ENCODE measurements around the gene MTERF2.

The MTERF2 gene

GRCh38 chr12:106986135-106986534, 811 bp downstream of the MTERF2 start:
- DNase-seq = no peak

- no peak for DNase-seq
Observed at GRCh38 chr12:106985479-106985878, 1.5 kb downstream of the MTERF2 start.

GRCh38 chr12:106984588-106985137, 2.3 kb downstream of the MTERF2 start:
- no peak for DNase-seq

- no peak for DNase-seq
Observed at GRCh38 chr12:106982229-106982628, 4.7 kb downstream of the MTERF2 start.

- DNase-seq = no peak
Observed at GRCh38 chr12:106981788-106982187, 5.2 kb downstream of the MTERF2 start.

- DNase-seq = no peak
Observed at GRCh38 chr12:106980944-106981343, 6.0 kb downstream of the MTERF2 start.

GRCh38 chr12:106978035-106978800, 8.7 kb downstream of the MTERF2 start:
- no peak for DNase-seq

GRCh38 chr12:106976668-106977067, 10.3 kb downstream of the MTERF2 start:
- DNase-seq = no peak

GRCh38 chr12:106975993-106976658, 10.8 kb downstream of the MTERF2 start:
- no peak for DNase-seq

- no peak for DNase-seq
Observed at GRCh38 chr12:106975098-106975497, 11.8 kb downstream of the MTERF2 start.

GRCh38 chr12:106974511-106974910, 12.4 kb downstream of the MTERF2 start:
- no peak for DNase-seq

GRCh38 chr12:106973545-106973944, 13.4 kb downstream of the MTERF2 start:
- no peak for DNase-seq

- DNase-seq = no peak
Observed at GRCh38 chr12:106971065-106971464, 15.9 kb downstream of the MTERF2 start.

GRCh38 chr12:106964526-106964925, 22.4 kb downstream of the MTERF2 start:
- no peak for DNase-seq

- no peak for DNase-seq
Observed at GRCh38 chr12:106962286-106962685, 24.7 kb downstream of the MTERF2 start.

- DNase-seq = no peak
Observed at GRCh38 chr12:106960443-106960842, 26.5 kb downstream of the MTERF2 start.

GRCh38 chr12:106957583-106957982, 29.4 kb downstream of the MTERF2 start:
- no peak for DNase-seq

- peak; percentile 20 for DNase-seq
Observed at GRCh38 chr12:106956048-106956578, 30.8 kb downstream of the MTERF2 start.

GRCh38 chr12:106955377-106956047, 31.4 kb downstream of the MTERF2 start, which contains the start of gene TMEM263:
Gene TMEM263 (plus strand): TSS chr12:106955907. CDS start chr12:106967117, 11,210 bp downstream.
- peak; percentile 95 for DNase-seq

- no peak for DNase-seq
Observed at GRCh38 chr12:106954462-106955376, 32.2 kb downstream of the MTERF2 start.

GRCh38 chr12:106953352-106954250, 33.3 kb downstream of the MTERF2 start:
- no peak for DNase-seq
